ENCODE data around the gene ZBTB40.

The ZBTB40 gene

DNA sequence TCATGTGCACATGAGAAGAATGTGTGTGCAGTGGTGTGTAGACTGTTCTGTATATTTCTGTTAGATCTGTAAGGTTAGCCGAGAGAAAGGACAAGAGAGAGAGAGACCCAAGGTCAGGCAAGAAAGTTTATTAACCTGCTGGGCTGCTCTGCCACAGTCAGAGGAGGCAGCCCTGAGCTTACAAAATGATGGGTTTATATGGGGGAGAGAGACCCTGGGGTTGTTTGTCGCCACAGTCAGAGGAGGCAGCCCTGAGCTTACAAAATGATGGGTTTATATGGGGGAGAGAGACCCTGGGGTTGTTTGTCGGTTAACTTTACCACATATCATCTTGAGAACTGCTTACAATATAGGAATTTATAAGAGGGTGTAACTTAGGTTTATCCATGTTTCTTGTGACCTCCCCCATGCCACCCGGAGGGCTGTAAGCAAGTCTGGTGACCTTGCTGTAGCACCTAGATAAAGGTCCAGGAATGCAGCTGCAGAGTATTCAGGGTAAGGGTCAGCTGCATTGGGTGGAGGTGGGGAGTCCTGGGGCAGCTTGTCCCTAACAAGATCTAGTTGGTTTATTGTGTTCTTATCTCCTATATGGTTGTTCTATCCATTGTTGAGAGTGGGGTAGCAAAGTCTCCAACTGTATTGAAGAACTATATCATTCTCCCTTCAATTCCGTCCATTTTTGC lies 9.3 kb upstream of the ZBTB40 start:
- no peak for TF ChIP-seq EZH2phosphoT487 (IDR thresholded peaks at IDR 0.05; ENCODE audit: low read length)
- Histone ChIP-seq H3K36me3 (replicated peaks; ENCODE audit: insufficient read depth, low read length) (no peaks in the 10 kb centered on the region), H3K27me3 (replicated peaks; ENCODE audit: insufficient read depth, low read length) (peaks cover 15% of the 10 kb centered on the region; the same call in 1 of the 2 replicates), H3K4me3 (ENCODE audit: low read length) (no peak overlapping the region), H2AFZ (ENCODE audit: low read length) (no peak overlapping the region), H3K9me3 (replicated peaks; ENCODE audit: insufficient read depth, low read length) (no peaks in the 10 kb centered on the region), H4K20me1 (ENCODE audit: insufficient read depth, low read length) (no peaks in the 10 kb centered on the region), H3K9ac (ENCODE audit: low read length) (no peak overlapping the region), H3K9me2 (replicated peaks; ENCODE audit: insufficient read depth, low read length) (no peaks in the 10 kb centered on the region), H3K4me2 (ENCODE audit: low read depth, low read length) (no peak overlapping the region), H3F3A (ENCODE audit: insufficient read depth, low read length) (no peaks in the 10 kb centered on the region), H3K4me1 (ENCODE audit: low read length) (no peaks in the 10 kb centered on the region), H3K27ac (ENCODE audit: low read length) (no peak overlapping the region), H3K79me2 (ENCODE audit: low read length) (no peaks in the 10 kb centered on the region)
- DNase-seq, result no peak

DNA sequence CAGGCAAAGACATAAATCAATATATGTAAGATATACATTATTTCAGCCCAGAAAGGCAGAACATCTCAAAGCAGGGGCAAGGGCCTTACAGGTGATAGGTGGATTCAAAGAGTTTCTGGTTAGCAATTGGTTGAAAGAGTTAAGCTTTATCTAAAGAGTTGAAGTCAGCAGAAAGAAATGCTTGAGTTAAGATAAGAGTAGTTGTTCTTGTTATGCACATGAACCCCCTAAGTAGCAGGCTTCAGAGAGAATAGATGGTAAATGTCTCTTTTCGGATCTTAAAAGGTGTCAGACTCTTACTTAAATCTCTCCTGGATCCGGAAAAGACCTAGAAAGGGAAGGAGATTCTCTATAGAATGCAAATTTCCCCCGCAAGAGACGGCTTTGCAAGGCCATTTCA lies 8.3 kb upstream of the ZBTB40 start:
- Histone ChIP-seq H3K9me3 (replicated peaks; ENCODE audit: insufficient read depth, low read length) (no peaks in the 10 kb centered on the region), H3K9me2 (replicated peaks; ENCODE audit: insufficient read depth, low read length) (no peaks in the 10 kb centered on the region), H3K4me3 (ENCODE audit: low read length) (no peak overlapping the region), H3K27ac (ENCODE audit: low read length) (no peak overlapping the region), H3K4me2 (ENCODE audit: low read depth, low read length) (no peak overlapping the region), H3K79me2 (ENCODE audit: low read length) (no peaks in the 10 kb centered on the region), H3F3A (ENCODE audit: insufficient read depth, low read length) (no peaks in the 10 kb centered on the region), H4K20me1 (ENCODE audit: insufficient read depth, low read length) (no peaks in the 10 kb centered on the region), H2AFZ (ENCODE audit: low read length) (no peak overlapping the region), H3K4me1 (ENCODE audit: low read length) (no peaks in the 10 kb centered on the region), H3K27me3 (replicated peaks; ENCODE audit: insufficient read depth, low read length) (peaks cover 15% of the 10 kb centered on the region; the same call in 1 of the 2 replicates), H3K9ac (ENCODE audit: low read length) (no peak overlapping the region), H3K36me3 (replicated peaks; ENCODE audit: insufficient read depth, low read length) (no peaks in the 10 kb centered on the region)
- DNase-seq, result no peak
- TF ChIP-seq, protein P1, sequence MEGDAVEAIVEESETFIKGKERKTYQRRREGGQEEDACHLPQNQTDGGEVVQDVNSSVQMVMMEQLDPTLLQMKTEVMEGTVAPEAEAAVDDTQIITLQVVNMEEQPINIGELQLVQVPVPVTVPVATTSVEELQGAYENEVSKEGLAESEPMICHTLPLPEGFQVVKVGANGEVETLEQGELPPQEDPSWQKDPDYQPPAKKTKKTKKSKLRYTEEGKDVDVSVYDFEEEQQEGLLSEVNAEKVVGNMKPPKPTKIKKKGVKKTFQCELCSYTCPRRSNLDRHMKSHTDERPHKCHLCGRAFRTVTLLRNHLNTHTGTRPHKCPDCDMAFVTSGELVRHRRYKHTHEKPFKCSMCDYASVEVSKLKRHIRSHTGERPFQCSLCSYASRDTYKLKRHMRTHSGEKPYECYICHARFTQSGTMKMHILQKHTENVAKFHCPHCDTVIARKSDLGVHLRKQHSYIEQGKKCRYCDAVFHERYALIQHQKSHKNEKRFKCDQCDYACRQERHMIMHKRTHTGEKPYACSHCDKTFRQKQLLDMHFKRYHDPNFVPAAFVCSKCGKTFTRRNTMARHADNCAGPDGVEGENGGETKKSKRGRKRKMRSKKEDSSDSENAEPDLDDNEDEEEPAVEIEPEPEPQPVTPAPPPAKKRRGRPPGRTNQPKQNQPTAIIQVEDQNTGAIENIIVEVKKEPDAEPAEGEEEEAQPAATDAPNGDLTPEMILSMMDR (IDR thresholded peaks at IDR 0.05; ENCODE audit: low read length), result no peak
- no peak for TF ChIP-seq EZH2phosphoT487 (IDR thresholded peaks at IDR 0.05; ENCODE audit: low read length)
- no peak for TF ChIP-seq EZH2 (optimal IDR thresholded peaks at IDR 0.05; ENCODE audit: low read depth, low read length)

DNA sequence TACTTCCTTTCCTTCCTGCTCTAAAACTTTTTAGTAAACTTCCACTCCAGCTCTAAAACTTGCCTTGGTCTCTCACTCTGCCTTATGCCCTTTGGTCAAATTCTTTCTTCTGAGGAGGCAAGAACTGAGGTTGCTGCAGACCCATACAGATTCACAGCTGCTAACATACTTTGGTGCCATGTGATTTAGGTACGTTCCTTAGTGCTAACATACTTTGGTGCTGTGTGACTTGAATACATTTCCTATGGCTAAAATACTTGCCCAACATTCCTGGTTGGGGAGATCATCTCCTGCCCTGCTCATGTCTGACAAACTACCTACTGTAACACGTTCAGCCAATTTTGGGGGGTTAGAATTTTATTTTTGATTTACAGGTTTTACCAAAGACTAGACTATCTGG lies 6.8 kb upstream of the ZBTB40 start:
- Histone ChIP-seq H3K4me2 (ENCODE audit: low read depth, low read length) (no peak overlapping the region), H3K79me2 (ENCODE audit: low read length) (no peaks in the 10 kb centered on the region), H3K9ac (ENCODE audit: low read length) (no peak overlapping the region), H3K27ac (ENCODE audit: low read length) (no peak overlapping the region), H3K9me3 (replicated peaks; ENCODE audit: insufficient read depth, low read length) (no peaks in the 10 kb centered on the region), H4K20me1 (ENCODE audit: insufficient read depth, low read length) (no peaks in the 10 kb centered on the region), H2AFZ (ENCODE audit: low read length) (no peak overlapping the region), H3K36me3 (replicated peaks; ENCODE audit: insufficient read depth, low read length) (no peaks in the 10 kb centered on the region), H3K4me1 (ENCODE audit: low read length) (no peaks in the 10 kb centered on the region), H3K4me3 (ENCODE audit: low read length) (no peak overlapping the region), H3F3A (ENCODE audit: insufficient read depth, low read length) (no peaks in the 10 kb centered on the region), H3K9me2 (replicated peaks; ENCODE audit: insufficient read depth, low read length) (no peaks in the 10 kb centered on the region), H3K27me3 (replicated peaks; ENCODE audit: insufficient read depth, low read length) (peaks cover 11% of the 10 kb centered on the region; the same call in 1 of the 2 replicates)
- TF ChIP-seq, protein P1 (IDR thresholded peaks at IDR 0.05; ENCODE audit: low read length), result no peak
- TF ChIP-seq EZH2 (optimal IDR thresholded peaks at IDR 0.05; ENCODE audit: low read depth, low read length), result no peak
- no peak for TF ChIP-seq EZH2phosphoT487 (IDR thresholded peaks at IDR 0.05; ENCODE audit: low read length)
- DNase-seq, result no peak

DNA sequence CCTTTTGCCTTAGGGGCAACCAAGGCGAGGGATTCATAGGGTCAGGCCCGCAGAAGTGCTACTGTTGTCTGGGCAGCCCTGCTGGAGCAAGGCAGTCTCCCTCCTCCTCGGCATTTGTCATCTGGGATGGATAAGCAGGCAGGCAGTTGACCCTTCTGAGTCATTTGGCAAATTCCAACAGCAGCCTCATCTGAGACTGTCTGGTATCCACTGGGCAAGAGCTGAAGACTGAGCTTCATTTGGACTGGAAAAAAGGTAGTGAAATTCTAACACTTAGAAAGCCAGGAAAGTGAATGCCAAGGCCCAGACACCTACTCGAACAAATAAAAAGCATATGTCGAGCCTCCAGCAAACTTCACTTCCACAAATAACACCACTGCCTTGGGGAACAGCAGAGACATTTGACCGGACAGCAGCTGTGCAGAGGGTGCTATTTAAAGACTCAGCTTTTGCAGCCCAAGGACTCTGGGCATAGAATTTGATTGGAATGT lies 4.0 kb upstream of the ZBTB40 start:
- no peak for DNase-seq
- Histone ChIP-seq H3K4me3 (ENCODE audit: low read length) (no peak overlapping the region), H4K20me1 (ENCODE audit: insufficient read depth, low read length) (no peaks in the 10 kb centered on the region), H3K9me3 (replicated peaks; ENCODE audit: insufficient read depth, low read length) (no peaks in the 10 kb centered on the region), H3K9me2 (replicated peaks; ENCODE audit: insufficient read depth, low read length) (no peaks in the 10 kb centered on the region), H3K27me3 (replicated peaks; ENCODE audit: insufficient read depth, low read length) (peaks cover 8% of the 10 kb centered on the region; the same call in 1 of the 2 replicates), H3F3A (ENCODE audit: insufficient read depth, low read length) (peaks cover 8% of the 10 kb centered on the region), H3K4me2 (ENCODE audit: low read depth, low read length) (no peak overlapping the region), H3K9ac (ENCODE audit: low read length) (no peak overlapping the region), H2AFZ (ENCODE audit: low read length) (no peak overlapping the region), H3K36me3 (replicated peaks; ENCODE audit: insufficient read depth, low read length) (no peaks in the 10 kb centered on the region), H3K79me2 (ENCODE audit: low read length) (peaks cover 9% of the 10 kb centered on the region), H3K4me1 (ENCODE audit: low read length) (no peaks in the 10 kb centered on the region), H3K27ac (ENCODE audit: low read length) (no peak overlapping the region)
- TF ChIP-seq, protein P1 (IDR thresholded peaks at IDR 0.05; ENCODE audit: low read length), result no peak
- TF ChIP-seq EZH2phosphoT487 (IDR thresholded peaks at IDR 0.05; ENCODE audit: low read length) (no peak), EZH2 (optimal IDR thresholded peaks at IDR 0.05; ENCODE audit: low read depth, low read length) (no peak)
